GM12801 (cell line): ENCODE data around the gene PCCA.

Experiments used
- TF ChIP-seq, protein P1 (sequence below): IDR thresholded peaks from one replicate; pipeline ENCODE4 v1.5.1; 2011; ENCODE audit warnings: control low read depth; ENCODE audit not compliant: insufficient read length; ENCODE audit errors: extremely low read depth

PCCA gene

DNA sequence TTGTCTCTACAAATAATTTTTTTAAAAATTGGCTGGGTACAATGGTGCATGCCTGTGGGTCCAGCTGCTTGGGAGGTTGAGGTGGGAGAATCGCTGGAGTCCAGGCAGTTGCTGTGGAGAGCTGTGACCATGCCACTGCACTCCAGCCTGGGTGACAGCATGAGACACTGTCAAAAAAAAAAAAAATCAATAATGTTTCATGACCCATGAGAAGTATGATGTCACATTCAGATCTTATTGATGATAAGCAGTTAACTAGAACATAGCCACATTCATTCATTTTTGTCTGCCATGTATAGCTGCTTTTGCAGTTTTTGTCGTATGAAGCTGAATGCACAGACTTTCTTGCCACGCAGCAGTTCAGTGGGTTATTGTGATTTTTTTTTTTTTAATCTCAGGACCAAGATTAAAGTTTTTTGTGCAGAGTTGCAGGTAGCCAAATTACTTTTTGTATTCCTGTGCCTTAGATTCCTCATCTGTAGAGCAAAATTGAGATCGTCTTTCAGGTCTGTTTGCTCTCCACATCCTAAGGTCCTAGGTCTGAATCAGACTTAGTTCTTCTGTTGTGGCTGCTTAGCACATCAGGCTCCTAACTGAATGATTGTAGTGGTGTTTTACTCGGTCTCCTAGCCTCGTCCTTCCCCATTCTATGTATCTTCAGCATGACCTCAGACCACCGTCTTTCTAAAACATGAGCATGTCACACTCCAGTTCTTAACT lies 354.5 kb downstream of the PCCA start:
- TF ChIP-seq, protein P1, sequence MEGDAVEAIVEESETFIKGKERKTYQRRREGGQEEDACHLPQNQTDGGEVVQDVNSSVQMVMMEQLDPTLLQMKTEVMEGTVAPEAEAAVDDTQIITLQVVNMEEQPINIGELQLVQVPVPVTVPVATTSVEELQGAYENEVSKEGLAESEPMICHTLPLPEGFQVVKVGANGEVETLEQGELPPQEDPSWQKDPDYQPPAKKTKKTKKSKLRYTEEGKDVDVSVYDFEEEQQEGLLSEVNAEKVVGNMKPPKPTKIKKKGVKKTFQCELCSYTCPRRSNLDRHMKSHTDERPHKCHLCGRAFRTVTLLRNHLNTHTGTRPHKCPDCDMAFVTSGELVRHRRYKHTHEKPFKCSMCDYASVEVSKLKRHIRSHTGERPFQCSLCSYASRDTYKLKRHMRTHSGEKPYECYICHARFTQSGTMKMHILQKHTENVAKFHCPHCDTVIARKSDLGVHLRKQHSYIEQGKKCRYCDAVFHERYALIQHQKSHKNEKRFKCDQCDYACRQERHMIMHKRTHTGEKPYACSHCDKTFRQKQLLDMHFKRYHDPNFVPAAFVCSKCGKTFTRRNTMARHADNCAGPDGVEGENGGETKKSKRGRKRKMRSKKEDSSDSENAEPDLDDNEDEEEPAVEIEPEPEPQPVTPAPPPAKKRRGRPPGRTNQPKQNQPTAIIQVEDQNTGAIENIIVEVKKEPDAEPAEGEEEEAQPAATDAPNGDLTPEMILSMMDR: no peak

DNA sequence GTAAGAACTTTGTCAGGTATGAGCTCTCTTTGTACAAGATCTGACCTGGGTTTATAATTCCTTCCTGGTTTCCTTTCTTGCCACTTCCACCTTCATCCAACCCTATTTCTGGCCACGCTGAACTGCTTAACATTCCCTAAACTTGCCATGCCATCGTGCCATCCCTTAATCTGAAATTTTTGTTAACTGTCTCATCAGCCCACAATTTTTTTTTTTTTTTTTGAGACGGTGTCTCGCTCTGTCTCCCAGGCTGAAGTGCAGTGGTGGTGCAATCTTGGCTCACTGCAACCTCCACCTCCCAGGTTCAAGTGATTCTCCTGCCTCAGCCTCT lies 355.1 kb downstream of the PCCA start:
- TF ChIP-seq, protein P1: no peak

DNA sequence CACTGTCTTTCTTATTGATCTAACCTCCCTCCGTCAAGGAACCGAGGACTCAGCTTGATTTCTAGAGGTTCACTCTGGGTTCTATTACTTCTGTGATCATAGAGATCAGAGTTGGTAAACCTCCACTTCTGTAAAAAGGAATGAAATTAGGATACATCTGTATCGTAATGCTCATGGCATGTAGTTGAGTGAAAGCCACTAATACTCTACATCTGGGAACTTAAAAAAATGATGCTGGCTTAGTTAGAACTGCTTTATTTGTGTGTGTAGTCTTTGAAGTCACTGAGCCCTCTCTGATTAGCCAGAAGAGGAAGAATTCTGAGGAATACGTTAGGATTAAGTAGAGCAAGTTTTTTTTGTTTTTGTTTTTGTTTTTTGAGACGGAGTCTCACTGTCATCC lies 358.9 kb downstream of the PCCA start:
- TF ChIP-seq, protein P1: no peak

DNA sequence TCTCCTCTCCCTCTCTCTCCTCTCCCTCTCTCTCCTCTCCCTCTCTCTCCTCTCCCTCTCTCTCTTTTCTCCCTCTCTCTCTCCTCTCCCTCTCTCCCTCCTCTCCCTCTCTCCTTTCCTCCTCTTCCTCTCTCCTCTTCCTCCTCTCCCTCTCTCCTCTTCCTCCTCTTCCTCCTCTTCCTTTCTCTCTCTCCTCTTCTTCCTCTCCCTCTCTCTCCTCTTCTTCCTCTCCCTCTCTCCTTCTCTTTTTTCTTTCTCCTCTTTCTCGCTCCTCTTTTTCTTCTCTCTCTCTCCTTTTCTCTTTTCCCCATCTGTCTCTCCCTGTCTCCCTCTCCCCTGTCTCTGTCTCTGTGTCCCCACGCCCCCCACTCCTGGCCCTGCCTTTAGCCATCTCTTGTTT lies 363.0 kb downstream of the PCCA start:
- TF ChIP-seq, protein P1: no peak

DNA sequence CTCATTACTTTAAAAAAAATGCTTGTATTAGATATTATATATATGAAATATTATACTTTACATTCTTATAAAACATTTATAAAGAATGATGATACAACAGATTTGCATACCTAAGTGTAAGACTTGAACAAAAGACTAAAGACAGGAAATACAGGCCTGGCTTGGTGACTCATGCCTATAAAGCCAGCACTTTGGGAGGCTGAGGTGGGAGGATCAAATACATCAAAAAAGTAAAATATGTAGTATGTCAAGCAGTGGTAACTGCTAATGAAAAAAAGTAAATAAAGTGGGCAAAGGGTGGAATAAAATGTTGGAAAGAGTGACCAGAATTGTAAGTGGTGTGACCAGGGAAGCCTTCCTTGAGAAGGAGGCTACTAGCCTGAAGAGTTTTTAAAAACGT lies 366.0 kb downstream of the PCCA start:
- TF ChIP-seq, protein P1: no peak

DNA sequence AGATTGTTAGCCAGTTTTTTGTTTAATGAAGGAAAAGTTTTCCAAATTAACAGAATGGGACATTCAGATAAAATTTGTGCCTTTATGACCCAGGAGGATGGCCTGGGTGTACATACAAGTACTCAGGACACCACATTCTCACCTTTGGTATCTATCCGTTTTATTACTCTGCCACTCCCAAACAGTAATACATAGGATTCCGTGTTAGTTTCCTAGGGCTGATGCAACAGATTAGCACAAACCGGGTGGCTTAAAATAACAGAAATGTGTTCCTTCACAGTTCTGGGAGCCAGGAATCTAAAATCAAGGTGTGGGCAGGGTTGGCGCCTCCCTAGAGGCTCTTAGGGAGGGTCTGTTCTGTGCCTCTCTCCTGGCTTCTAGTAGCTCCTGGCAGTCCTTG lies 369.8 kb downstream of the PCCA start:
- TF ChIP-seq, protein P1: no peak

DNA sequence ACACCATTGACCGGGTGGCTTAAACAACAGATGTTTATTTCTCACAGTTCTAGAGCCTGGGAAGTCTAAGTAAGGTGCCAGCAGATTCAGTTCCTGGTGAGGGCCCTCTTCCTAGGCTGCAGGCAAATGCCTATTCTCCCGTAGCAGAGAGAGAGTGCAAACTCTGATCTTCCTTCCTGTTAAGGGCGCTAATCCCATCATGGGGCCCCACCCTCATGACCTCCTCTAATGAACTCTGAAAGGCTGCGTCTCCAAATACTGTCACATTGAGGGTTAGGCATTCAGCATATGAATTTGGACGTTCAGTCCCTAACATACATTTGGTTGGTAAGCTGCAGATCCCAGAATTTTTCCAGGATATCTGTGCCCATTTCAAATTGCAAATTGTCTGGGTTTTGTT lies 370.9 kb downstream of the PCCA start:
- TF ChIP-seq, protein P1: no peak
